RWPE2 (cell line): ENCODE data around the gene NDUFA11.

ENCODE experiments used
- ATAC-seq: fragments of 200-7000 bp; cut with Tn5 transposase; 3 replicates; pipeline ENCODE4 v1.9.1; 2021; ENCODE audit warnings: low read depth
- DNase-seq: peaks from one replicate; pipeline ENCODE4 v3.0.0-alpha.2; 2020; ENCODE audit warnings: low spot score
- H3K27ac ChIP-seq: fragments of 450-650 bp; 2 replicates; pipeline ENCODE4 v1.5.1; 2017; ENCODE audit warnings: mild to moderate bottlenecking; ENCODE audit not compliant: poor library complexity, severe bottlenecking
- H3K27me3 ChIP-seq: fragments of 250-450 bp; sonication (Bioruptor Pico); 2 replicates; pipeline ENCODE4 v1.5.1; 2021; ENCODE audit warnings: mild to moderate bottlenecking, moderate library complexity; ENCODE audit not compliant: insufficient read depth, poor library complexity, severe bottlenecking
- H3K36me3 ChIP-seq: fragments of 250-450 bp; sonication (Bioruptor Pico); 2 replicates; pipeline ENCODE4 v1.5.1; 2020; ENCODE audit warnings: low read depth, mild to moderate bottlenecking, moderate library complexity
- H3K4me1 ChIP-seq: fragments of 250-450 bp; sonication (Bioruptor Pico); 2 replicates; pipeline ENCODE4 v1.5.1; 2021; ENCODE audit warnings: mild to moderate bottlenecking, moderate library complexity; ENCODE audit not compliant: insufficient read depth, poor library complexity, severe bottlenecking
- H3K4me3 ChIP-seq: fragments of 250-450 bp; sonication (Bioruptor Pico); 2 replicates; pipeline ENCODE4 v1.5.1; 2021; ENCODE audit warnings: mild to moderate bottlenecking, moderate library complexity; ENCODE audit not compliant: severe bottlenecking
- H3K9me3 ChIP-seq: fragments of 250-450 bp; sonication (Bioruptor Pico); 2 replicates; pipeline ENCODE4 v1.5.1; 2021; ENCODE audit warnings: mild to moderate bottlenecking, moderate library complexity; ENCODE audit not compliant: severe bottlenecking
- TF ChIP-seq, protein P1 (sequence below): fragments of 450-650 bp; IDR thresholded peaks from one replicate; pipeline ENCODE4 v1.5.1; 2017; ENCODE audit warnings: mild to moderate bottlenecking, moderate library complexity; ENCODE audit not compliant: poor library complexity, severe bottlenecking

NDUFA11 gene

DNA sequence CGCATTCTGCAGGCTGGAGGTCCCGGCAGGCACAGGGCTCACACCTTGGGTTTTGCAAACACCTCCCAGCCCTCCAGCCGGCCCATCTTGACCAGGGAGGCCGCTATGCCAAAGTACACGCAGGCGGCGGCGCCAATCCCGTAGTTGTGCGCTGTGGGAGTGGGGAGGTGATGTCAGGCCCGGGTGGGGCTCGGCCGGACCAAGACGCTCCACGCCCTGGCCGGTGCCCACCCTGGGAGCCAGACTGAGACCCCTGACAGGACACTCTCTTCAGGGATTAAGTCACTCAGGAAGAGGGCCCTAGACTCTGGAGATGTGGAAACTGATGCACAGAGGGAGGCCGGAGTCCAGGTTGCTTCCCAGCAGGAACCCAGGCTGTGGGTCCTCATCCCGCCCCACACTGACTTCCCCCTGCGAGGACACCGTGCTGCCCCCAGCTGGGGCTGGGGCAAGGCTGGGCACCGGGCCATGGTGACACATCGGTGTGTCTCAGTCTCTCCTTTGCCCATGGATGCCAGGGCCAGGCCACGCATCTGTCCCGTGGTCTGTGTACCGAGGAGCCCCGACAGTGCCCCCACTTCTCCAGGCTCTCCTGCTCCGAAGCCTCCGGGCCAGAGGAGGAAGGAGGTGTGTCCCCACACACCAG, 8.8 kb downstream of the NDUFA11 start:
- Histone ChIP-seq H3K4me1 (no peaks in the 10 kb centered on the region), H3K9me3 (peaks cover 2% of the 10 kb centered on the region), H3K36me3 (peaks cover 5% of the 10 kb centered on the region; the same call in 1 of the 2 replicates), H3K27ac (no peak overlapping the region), H3K4me3 (no peak overlapping the region), H3K27me3 (no peaks in the 10 kb centered on the region)
- DNase-seq = no peak
- ATAC-seq = no peak
- TF ChIP-seq, protein P1, sequence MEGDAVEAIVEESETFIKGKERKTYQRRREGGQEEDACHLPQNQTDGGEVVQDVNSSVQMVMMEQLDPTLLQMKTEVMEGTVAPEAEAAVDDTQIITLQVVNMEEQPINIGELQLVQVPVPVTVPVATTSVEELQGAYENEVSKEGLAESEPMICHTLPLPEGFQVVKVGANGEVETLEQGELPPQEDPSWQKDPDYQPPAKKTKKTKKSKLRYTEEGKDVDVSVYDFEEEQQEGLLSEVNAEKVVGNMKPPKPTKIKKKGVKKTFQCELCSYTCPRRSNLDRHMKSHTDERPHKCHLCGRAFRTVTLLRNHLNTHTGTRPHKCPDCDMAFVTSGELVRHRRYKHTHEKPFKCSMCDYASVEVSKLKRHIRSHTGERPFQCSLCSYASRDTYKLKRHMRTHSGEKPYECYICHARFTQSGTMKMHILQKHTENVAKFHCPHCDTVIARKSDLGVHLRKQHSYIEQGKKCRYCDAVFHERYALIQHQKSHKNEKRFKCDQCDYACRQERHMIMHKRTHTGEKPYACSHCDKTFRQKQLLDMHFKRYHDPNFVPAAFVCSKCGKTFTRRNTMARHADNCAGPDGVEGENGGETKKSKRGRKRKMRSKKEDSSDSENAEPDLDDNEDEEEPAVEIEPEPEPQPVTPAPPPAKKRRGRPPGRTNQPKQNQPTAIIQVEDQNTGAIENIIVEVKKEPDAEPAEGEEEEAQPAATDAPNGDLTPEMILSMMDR = no peak

DNA sequence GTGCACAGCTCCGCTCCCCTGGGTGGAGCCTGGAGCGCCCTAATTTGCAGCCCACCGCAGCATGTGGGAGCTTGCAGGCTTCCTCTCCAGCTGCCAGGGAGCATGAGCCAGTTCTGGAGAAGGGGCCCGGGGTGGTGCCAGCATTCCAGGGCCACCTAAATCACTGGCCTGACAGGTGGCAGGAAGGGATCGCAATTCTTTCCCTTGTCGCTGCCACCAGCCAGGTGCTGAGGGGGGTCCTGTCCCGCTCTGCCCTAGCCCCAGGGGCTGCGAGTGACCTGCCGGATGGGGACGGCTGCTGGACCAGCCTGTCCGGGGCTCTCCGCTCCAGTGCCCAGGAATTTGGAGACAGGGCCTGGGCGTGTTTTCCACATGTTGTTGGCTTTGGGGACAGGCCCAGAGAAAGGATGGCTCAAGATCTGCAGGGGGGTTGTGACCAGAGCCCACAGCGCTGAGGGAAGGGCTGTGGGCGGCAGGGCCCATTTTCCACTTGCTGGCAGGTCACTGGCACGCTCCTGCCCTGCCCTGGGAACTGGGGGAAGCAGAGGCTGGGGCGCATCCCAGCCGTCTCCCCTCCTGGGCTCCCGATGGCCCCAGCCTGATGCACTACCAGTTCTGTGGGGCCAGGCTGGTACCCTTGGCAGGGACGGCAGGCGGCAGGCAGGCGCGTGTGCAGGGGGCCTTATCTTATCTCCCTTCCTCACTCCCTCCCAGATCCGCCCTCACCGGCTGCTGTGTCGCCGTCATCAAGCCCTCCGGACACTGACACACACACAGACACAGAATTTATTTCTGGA, 9.5 kb downstream of the NDUFA11 start:
- no peak for DNase-seq
- H3K4me3 ChIP-seq = no peak overlapping the region
- H3K27me3 ChIP-seq = no peaks in the 10 kb centered on the region
- TF ChIP-seq, protein P1 = no peak
- no peak overlapping the region for H3K27ac ChIP-seq
- H3K4me1 ChIP-seq = no peaks in the 10 kb centered on the region
- H3K9me3 ChIP-seq = peaks cover 2% of the 10 kb centered on the region
- peak; percentile 5; the same call in 1 of the 3 replicates for ATAC-seq
- peaks cover 5% of the 10 kb centered on the region; the same call in 1 of the 2 replicates for H3K36me3 ChIP-seq

DNA sequence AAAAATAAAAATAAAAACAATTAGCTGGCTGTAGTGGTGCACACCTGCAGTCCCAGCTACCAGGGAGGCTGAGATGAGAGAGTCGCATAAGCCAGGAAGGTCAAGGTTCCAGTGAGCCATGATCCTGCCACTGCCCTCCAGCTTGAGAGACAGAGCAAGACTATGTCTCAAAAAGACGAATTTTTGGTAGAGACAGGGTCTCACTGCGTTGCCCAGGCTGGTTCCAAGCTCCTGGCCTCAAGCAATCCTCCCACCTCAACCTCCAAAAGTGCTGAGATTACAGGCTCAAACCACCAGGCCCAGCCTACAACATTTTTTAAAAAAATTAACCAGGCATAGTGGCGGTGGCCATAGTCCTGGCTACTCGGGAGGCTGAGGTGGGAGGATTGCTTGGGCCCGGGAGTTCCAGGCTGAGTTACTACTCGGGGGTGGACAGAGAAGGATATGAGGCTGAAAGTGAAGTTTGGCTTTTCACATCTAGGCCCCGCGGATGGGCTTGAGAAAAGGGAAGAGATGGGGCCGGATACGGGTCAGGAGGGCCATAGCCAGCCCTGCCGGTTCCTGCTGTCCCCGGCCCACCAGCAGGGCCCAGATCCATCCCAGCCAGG, 10.2 kb downstream of the NDUFA11 start:
- H3K4me1 ChIP-seq = no peaks in the 10 kb centered on the region
- no peaks in the 10 kb centered on the region for H3K27me3 ChIP-seq
- H3K27ac ChIP-seq = no peak overlapping the region
- no peak overlapping the region for H3K4me3 ChIP-seq
- no peak for DNase-seq
- H3K9me3 ChIP-seq = peaks cover 2% of the 10 kb centered on the region
- peak; percentile 7; the same call in 1 of the 3 replicates for ATAC-seq
- TF ChIP-seq, protein P1 = no peak
- H3K36me3 ChIP-seq = peaks cover 5% of the 10 kb centered on the region; the same call in 1 of the 2 replicates

DNA sequence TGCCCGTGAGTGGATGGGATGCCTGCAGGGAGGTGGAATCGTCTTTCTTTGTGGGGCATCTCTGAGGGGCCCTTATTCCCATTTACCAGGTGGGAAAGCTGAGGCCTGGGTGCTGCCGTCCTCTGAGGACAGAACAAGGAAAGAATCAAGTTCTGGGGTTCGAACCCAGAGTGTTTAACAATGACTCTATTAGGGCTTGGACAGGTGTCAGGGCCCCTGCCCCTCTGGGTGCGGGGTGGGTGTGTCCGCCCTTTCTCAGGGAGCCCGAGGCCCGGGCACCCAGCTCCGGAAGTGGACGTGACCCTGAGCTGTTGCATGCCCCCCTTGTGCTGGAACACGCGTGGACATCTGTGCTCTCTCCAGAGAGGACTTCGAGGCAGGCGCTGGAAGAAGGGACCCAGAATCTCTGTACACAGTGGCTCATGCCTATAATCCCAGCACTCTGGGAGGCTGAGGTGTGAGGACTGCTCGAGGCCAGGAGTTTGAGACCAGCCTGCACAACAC, 10.8 kb downstream of the NDUFA11 start:
- TF ChIP-seq, protein P1 = peak; percentile 21
- no peak for DNase-seq
- no peaks in the 10 kb centered on the region for H3K4me1 ChIP-seq
- peaks cover 2% of the 10 kb centered on the region for H3K9me3 ChIP-seq
- no peaks in the 10 kb centered on the region for H3K27me3 ChIP-seq
- H3K36me3 ChIP-seq = peaks cover 5% of the 10 kb centered on the region; the same call in 1 of the 2 replicates
- H3K4me3 ChIP-seq = no peak overlapping the region
- ATAC-seq = no peak
- H3K27ac ChIP-seq = no peak overlapping the region
